ENCODE data around the gene TMEM150A.
"Not testable (repeated sequence)": the region's sequence is repeated elsewhere in the genome, so short reads cannot be mapped to it uniquely, and the experiment has no call there.

TMEM150A gene

DNA sequence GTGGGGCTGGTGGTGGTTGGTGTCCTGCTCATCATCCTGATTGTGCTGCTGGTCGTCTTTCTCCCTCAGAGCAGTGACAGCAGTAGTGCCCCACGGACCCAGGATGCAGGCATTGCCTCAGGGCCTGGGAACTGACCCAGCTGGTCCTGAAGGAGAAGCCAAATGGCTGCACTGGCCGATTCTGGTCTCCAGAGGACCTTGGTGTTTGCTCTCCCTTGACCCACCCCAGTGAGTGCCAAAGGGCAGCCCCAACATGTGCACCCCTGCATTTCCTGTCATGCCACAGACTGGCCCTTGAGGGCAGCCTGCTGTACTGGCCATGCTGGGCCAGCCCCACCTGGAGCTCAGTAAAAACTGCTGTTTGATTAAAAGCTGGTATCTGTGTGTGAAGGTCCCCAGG, 9.5 kb downstream of the TMEM150A start:
- no peak for DNase-seq

DNA sequence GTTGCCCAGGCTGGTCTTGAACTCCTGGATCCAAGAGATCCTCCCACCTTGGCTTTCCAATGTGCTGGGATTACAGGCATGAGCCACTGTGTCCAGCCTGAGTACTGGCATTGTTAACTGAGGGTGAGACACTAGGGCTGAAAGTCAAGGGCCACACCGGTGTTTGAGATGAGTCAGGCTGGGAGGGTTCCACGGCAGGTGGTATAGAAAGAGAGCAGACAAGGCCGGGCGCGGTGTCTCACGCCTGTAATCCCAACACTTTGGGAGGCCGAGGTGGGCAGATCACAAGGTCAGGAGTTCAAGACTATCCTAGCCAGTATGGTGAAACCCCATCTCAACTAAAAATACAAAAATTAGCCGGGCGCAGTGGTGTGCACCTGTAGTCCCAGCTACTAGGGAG, 10.2 kb downstream of the TMEM150A start:
- DNase-seq: not testable (repeated sequence)

DNA sequence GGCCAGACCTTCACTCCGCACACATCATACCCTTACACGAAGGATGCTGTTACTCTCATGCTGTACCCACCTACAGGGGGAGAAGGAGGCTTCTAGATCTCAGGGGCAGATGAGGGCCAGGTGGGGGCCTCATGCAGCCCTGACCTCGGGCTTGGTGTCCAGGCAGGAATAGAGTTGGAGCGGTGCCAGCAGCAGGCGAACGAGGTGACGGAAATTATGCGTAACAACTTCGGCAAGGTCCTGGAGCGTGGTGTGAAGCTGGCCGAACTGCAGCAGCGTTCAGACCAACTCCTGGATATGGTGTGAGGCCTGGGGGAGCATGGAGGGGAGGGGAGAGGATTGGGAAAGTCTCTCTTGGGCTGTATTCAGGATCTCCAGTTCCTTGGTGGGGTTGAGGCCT, 10.9 kb downstream of the TMEM150A start:
- no peak for DNase-seq

DNA sequence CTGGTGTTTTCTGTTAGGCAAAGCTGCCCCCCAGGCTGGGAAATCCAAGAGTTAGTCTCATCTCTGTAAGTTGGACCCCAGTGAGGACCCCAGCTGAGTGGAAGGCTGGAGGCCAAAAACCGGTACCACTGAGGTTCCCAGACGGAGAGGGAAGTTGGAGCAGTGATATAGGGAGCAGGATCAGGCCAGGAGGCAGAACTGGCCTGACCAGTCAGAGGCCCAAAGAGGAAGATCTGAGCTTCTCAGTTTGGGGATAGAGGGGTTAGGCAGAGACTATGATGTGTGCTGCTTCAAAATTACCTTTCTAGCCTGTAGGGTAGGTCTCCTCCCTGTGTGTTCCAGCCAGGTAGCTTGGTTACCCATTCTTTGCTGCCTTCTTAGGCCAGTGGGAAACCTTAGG, 11.5 kb downstream of the TMEM150A start:
- no peak for DNase-seq

DNA sequence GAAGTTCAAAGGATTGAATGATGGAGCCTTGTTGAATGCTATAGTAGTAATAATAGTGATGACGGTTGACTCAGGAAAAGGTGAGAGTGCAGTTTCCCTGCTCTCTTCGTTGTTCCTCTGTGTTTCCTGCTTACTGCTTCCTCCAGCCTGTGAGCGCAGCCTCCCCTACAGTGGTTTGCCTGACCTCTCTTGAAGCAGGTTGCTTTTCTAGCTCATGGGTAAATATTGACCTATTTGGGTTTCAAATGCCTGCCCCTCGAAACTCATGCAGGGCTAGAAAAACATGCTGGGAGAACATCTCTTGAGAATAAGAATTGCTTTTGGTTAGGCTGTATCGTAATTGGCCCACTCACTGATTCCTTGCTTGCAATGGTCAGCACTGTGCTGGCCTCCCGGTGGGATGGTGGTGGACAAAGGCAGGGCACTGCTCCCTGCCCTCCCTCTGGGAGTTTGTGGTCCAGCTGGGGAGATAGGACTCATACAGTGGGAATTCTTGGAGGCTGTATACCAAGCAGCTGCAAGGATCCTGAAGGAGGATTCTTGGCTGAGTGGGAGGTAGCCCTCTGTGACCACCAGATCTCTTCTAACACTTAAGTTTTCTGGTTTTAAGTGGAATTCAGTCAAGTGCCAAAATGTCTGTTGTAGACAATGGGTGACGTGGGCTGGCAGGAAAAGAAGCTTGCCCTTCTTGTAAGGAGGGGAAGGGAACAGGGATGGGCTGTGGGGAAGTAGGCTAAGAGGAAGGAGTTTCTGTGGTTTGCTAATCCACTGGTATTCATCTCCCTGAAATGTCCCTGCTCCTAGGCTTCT, 12.3 kb downstream of the TMEM150A start:
- no peak for DNase-seq

DNA sequence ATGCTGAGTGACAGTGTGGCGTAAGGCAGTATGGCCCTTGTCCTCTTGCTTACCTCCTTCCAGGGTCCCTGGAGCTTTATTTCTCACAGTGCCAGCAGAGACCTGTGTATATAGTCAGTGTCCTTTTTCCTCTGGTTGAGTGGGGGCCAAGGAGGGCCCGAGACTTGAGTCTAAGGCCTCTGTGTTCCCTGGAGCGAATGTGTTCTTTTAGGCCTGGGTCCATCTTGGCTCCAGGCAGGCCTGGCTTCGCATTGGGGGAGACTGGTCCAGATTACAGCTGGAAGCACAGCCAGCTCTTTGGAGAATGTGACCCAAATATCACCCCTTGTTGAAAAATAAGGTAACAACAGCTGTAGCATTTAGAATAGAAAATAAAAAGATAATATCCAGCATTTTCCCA, 13.3 kb downstream of the TMEM150A start:
- no peak for DNase-seq

DNA sequence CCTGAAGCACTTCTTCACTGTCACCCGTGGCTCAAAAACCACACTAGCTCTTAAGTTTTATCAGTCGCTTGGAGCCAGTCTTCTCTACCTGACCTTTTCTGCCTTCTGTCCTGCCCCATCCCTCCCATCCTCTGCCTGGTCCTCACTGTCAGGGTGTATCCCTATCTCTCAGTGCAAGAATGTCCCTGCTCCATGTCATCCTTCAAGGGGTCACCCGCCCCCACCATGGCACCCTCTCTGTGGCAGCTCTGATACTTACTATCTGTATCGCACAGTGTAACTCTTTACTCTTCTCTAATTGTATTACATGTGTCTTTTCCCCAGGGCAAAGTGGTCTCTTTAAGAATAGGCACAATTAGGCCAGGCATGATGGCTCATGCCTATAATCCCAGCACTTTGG, 13.9 kb downstream of the TMEM150A start:
- DNase-seq: no peak

DNA sequence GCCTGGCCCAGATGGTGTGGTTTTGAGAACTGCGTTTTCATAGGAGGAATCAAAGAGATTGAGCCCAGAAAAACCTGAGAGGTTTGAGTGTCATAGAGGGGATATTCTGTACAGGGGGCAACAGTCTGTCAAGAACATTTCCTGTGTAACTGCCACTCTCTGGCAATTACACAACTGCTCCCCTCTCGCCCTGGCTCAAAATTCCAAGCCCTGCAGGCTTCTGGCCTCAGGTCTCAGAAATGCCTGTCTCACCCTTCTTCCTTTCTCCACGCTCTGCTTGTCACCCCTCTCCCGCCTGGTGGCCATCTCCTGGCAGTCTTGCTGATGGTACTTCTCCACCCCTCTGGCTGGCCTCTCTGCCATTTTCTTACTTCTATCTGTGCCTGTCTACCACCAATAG, 14.3 kb downstream of the TMEM150A start:
- DNase-seq: no peak

DNA sequence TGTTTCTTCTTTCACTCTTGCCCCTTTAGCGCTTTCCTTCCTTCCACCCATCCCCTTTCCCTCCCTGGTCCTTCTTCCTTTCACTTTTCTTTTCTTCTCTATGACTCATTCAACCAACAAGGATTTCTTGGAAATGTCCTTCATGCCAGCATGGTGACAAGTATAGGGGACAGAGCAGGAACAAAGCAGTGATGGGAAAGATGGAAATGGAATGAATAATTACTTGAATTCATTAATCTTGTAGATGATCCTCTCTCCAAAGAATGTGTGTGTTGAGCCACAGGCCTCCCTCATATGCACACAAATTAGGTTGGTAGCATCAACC, 16.8 kb downstream of the TMEM150A start:
- DNase-seq: no peak

DNA sequence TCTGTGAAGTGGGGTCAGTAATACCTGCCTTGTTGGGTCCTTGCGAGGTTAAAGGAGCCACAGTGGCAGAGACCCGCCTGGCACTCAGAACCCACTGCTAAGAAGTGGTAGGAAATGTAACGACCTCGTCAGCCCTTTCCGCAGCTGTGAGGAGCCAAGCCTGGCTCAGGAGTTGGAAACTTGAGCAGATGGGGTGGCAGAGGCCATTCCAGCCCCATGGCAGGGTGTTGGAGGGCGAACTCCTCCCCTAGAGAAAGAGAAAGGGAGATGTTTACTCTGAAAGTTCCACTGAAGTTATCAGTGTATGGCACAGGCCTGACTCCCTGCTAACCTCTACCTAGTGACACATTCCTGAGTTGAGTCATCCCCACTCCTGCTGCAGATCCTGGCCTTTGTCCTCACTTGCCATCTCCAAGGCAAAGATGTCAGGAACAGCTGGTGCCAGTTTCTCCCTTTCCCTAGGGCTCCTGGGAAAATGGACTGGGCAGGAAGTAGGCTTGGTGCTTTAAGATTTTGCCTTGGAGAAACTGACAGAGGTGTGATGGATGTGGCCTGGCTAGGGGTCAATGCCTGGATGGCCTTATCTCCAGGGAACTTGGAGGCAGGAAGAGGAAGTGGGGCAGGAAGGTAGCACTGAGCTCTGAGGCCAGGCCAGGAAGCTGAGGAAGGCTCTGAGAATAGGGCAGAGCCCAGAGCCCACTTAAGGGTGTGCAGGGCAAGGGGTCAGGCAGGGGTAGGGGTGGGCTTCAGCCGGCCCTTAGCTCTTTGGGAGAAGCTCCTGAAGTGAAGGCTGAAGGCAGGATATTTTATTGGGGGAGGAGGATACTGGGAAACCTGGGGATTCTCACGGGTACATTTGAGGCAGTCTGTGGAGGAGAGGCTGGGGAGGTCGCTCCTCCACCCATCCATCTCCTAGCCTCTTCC, 17.4 kb downstream of the TMEM150A start:
- DNase-seq: no peak

DNA sequence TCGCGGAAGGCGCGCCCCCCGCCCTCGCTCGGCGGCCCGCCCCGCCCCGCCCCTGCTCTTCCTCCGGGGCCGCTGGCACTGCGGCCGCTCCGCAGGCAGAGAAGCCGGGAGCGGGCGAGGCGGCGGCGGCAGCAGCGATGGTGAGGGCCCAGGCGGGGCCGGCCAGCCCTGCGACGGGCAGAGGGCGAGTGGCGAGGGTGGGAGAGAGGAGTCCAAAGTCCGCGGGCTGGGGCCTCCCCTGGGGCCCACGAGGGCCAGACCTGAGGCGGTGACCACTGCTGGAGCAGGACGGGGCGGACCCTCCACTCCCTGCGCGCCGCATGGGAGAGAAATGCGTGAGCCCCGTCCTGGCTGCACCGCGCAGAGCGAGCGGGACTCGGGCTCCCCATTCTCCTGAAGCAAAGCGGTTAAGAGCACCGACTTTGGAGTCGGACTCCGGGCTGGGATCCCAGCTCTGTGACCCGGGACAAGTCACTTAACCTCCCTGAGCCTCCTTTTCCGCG, 18.1 kb downstream of the TMEM150A start, which contains the start of gene VAMP5:
Gene VAMP5, plus strand, starts transcription at position 78 of the 503 bp plus-strand sequence. Its CDS starts 60 bp downstream, at position 138.
- DNase-seq: no peak

DNA sequence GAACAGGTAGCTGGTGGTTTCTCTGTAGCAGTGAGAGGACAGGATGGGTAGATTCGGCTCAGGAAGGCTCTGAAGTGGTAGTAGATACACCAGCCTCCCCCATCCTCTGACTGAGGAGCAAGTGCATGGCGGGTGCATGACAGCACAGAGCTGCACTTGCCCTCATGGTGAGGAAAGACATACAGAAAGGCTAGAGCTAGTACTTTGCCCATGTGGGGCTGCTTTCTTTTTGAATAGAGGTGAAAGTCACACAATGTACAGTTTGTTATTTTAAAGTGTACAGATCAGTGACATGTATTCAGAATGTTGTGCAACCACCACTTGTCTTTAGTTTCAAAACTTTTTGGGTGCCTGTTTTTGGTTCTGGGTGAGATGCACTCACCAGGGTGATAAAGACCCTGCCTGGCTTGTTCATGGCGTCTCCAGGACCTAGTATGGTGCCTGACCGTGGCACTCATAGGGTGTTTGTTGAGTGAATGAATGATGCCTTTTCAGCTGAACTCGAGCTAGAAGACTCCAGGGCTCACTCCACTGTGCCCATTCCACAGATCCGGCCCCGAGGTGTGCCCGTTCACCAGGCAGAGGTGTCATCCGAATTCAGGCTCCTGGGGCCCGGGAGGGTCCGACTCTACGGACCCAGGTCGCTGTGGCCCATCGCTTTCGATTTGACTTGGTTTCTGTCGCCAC, 18.7 kb downstream of the TMEM150A start:
- no peak for DNase-seq

DNA sequence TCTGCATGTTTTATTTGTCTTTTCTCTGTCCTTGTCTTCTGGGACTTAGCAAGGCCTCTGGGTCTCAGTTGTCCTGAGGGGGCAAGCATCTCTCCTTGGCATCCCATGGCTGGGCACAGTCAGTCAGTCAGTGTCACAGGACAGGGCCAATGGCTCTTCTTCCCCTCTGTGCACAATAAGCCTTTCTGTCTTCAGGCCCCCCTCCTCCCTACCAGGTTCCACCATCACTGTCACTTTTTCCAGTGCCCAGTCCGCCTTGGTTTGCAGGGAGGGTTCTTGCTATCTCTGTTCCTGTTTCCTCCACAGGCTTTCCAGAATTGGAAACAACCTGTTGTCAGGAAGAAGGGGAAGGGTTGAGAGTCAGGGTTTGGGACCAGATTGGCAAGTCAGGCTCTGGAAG, 20.0 kb downstream of the TMEM150A start:
- no peak for DNase-seq

DNA sequence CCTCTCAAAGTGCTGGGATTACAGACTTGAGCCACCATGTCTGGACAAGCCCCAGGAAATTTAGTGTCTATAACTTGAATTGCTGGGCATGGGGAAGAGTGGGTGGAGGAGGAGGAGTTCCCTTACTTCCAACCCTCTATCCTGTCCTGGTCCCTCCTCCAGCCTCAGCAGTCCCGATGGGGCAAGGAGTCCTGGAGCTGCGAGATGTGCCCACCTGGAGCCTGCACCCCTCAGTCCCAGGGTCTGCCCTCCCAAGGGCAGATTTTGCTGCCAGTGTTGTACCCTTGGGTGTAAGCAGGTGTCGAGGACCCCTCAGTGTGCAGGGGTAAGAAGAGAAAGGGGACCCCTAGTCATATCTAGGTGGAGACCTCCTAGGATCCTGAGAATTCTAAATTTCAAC, 22.3 kb downstream of the TMEM150A start:
- DNase-seq: no peak

DNA sequence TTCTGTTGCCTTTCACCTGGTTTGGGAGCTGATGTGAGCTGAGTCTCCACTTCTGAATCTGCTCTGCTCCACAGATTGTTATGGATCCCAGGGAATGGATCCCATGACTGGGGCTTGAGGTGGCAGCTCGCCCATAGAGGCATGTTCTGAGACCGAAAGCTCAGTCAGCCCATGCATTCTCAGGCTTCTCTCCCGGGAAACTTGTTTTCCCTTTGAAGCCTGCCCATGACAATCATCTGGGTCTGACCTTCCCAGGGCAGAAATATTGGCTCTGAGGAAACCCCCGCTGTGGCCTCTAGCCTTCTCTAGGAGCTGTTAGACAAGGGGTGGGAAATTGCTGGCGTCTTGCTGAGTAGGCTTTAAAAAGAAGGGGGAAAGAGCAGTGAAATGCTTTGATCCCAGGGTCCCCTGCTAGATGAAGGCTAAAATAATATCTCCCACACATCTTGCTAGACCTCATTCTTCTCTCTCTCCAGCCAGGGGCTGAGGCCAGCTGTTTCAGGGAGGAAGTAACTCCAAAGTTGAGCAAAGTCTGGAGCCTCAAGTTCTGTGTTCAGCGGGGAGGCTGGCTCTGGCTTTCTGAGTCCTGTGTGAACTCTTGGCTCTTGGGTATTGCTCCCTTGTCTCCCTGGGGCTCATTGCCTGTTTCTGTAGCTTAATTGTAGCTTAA, 23.1 kb downstream of the TMEM150A start:
- no peak for DNase-seq

DNA sequence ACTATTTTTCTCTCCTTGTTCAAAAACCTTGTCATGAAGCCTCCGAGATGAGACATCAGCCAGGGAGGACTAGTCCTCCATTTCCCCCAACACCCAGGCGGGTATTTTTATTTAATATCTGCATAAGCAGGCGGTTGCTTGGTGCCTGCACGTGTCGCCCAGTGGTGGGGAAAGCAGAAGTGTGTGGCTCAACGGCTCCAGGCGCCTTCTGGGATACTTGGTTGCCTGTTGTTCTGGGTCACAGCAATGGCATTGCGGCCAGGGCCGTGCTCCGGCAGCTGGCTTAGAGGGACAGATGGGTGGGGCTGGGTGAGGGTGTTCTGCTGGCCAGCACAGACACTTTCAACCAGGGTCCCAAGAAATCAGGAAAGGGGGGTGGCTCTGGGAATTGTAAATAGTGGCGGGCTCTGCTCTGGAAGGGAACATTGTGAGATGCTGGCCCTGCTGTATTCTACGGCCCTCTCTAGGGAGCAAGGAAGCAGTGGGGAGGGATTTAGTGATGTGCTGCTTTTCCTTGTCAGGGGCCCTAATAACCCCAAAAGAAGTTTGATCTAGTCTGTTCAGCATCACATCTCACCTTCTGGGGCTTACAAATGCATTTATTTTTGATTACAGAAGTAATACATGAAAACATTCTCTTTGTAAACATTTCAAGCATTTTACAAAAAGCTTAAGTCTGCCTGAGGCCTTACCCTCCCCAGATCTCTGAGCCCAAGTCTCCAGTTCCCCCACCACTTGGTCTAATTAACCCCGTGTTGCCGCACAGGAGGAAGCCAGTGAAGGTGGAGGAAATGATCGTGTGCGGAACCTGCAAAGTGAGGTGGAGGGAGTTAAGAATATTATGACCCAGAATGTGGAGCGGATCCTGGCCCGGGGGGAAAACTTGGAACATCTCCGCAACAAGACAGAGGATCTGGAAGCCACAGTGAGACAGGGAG, 24.0 kb downstream of the TMEM150A start:
- DNase-seq: peak in 1 of 2 experiments; percentile 53

DNA sequence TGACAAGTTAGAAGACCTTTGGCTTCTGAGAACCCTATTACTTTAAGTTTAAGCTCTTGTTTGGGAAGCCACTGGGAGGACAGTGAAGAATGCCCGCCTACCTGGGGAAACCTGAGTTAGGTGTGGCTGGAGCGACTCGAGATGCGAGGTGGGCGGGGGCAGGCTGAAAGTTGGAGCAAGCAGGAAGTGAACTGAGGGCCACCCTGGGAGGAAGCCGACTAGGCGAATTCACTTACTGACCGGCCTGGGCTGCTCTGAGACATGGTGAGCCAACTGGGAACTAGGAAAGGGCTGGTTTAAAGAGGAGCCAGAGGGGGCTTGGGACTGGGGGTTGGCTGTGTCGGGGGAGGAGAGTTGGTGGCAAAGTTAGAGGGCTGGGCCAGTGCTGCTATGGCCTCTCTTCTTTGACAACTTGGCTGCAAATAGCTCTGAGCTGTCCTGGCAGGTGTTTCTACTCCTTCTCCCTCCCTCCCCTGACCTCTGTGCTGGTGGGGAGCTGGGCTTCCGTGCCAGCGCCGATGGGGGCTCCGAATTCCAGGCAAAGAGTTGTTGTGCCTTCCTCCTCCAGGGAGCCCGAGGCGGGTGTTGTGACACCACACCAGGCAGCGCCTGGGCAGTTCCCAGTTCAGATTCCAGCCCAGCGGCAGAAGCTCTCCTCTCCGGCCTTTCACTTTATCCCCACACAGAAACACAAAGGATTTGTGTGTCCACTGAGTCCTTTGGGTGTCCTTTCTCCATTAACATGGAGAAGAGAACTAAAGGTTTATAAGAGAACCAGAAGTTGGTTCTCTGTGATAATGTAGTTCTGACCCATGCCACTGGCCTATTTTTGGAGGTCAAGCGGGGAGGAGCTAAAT, 24.9 kb downstream of the TMEM150A start, which contains the start of gene VAMP8:
Gene VAMP8, plus strand, starts transcription at position 201 of the 857 bp plus-strand sequence. Its CDS starts 61 bp downstream, at position 262.
- peak; percentile 52 to 79 for DNase-seq

DNA sequence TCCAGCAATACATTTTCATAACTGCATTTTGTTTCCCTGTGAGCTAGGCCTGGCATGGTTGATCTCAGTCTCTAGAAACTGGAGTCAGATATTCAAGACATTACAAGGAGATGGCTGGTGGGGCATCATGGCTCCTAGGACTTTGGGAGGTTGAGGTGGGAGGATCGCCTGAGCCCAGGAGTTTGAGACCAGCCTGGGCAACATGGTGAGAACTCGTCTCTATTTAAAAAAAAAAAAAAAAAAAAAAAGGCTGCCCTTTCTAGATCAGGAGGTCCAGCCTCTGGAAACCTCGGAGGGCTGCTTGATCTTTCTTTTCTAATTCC, 25.5 kb downstream of the TMEM150A start:
- no peak for DNase-seq

DNA sequence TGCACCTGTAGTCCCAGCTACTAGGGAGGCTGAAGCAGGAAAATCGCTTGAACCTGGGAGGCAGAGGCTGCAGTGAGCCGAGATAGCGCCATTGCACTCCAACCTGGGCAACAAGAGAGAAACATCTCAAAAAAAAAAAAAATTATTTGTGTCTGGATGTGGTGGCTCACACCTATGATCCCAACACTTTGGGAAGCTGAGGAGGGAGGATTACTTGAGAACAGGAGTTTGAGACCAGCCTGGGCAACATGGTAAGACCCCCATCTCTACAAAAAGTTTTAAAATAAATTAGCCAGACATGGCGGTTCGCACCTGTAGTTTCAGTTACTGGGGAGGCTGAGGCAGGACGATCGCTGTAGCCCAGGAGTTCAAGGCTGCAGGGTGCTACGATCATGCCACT, 26.8 kb downstream of the TMEM150A start:
- no peak for DNase-seq

DNA sequence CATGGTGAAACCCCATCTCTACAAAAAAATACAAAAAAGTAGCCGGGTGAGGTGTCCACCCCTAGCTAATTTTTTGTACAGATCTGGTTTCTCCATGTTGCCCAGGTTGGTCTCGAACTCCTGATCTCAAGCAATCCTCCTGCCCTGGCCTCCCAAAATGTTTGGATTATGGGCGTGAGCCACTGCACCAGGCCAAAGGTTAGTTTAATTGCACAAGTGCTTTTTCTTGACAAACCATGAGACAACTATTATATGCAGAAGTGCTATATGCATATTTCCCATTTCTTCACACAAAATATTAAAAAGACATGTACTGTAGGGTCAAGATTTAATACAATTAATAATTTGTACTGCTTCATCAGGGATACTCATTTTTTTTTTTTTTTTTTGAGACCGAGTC, 36.2 kb downstream of the TMEM150A start:
- DNase-seq: no peak

All from NCI-H526 (cell line).